Gastrocnemius medialis (tissue), 4 donors: Measurements from ENCODE around the gene ACSL6.

ENCODE experiments used
- POLR2A ChIP-seq, 2 donors: fragments of 450-650 bp; IDR thresholded peaks; one replicate each; pipeline ENCODE4 v1.6.1; 2017; ENCODE audit warnings: antibody characterized with exemption in 2 of 2, mild to moderate bottlenecking in 2 of 2, moderate library complexity in 2 of 2
- TF ChIP-seq, protein P1 (sequence below), 5 experiments: fragments of 450-650 bp in 3 of 5; fragments of 200-600 bp in 2 of 5; sonication (generic) in 2 of 5; IDR thresholded peaks in 4 of 5; conservative IDR thresholded peaks in 1 of 5; 1 replicate in 4 of 5; 2 replicates in 1 of 5; pipeline ENCODE4 v1.5.1; 2016 to 2019; ENCODE audit warnings: antibody characterized with exemption in 5 of 5, mild to moderate bottlenecking in 3 of 5, moderate library complexity in 3 of 5

DNA sequence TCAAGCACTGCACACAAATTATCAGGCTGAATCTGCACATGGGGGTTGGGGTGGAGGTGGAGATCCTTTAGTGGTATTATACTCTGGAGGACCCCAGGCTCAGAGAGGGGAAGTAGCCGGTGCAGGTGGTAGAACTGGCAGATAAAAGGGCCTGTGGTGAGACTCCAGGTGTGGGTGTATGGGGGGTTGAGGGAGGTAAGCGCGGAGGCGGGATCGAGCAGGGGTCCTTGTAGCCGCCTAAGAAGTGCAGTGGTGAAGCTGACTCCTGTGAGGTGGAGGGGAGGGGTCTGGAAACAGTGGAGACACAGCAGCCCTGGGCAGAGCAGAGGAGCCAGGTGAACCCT lies 841 bp downstream of the ACSL6 start:
- no peak for TF ChIP-seq POLR2A (IDR thresholded peaks at IDR 0.05)
- TF ChIP-seq, protein P1, sequence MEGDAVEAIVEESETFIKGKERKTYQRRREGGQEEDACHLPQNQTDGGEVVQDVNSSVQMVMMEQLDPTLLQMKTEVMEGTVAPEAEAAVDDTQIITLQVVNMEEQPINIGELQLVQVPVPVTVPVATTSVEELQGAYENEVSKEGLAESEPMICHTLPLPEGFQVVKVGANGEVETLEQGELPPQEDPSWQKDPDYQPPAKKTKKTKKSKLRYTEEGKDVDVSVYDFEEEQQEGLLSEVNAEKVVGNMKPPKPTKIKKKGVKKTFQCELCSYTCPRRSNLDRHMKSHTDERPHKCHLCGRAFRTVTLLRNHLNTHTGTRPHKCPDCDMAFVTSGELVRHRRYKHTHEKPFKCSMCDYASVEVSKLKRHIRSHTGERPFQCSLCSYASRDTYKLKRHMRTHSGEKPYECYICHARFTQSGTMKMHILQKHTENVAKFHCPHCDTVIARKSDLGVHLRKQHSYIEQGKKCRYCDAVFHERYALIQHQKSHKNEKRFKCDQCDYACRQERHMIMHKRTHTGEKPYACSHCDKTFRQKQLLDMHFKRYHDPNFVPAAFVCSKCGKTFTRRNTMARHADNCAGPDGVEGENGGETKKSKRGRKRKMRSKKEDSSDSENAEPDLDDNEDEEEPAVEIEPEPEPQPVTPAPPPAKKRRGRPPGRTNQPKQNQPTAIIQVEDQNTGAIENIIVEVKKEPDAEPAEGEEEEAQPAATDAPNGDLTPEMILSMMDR (IDR thresholded peaks at IDR 0.05 in 4 of 5, conservative IDR thresholded peaks at IDR 0.05 in 1 of 5) = no peak
